HCT116 (cell line): ENCODE results near the gene CPNE2.

Experiments
- ATF3 ChIP-seq: IDR thresholded peaks from 2 replicates; pipeline ENCODE4 v1.6.1; 2012
- CBX3 ChIP-seq: IDR thresholded peaks from 2 replicates; pipeline ENCODE4 v1.6.1; 2012; ENCODE audit warnings: low read depth
- CEBPB ChIP-seq: IDR thresholded peaks from 2 replicates; pipeline ENCODE4 v1.6.1; 2012; ENCODE audit warnings: low read depth
- CTCF ChIP-seq, 3 experiments: fragments of 200-600 bp in 1 of 3; sonication (generic) in 1 of 3; IDR thresholded peaks in 2 of 3; conservative IDR thresholded peaks in 1 of 3; 2 replicates each; pipeline ENCODE4 v1.5.1; 2012 to 2017; ENCODE audit warnings: low read depth in 2 of 3, low read length in 2 of 3, antibody characterized with exemption in 1 of 3, borderline replicate concordance in 1 of 3, control low read depth in 1 of 3, mild to moderate bottlenecking in 1 of 3, mixed read lengths in 1 of 3, mixed run types in 1 of 3, moderate library complexity in 1 of 3; ENCODE audit not compliant: insufficient read depth in 1 of 3
- EZH2phosphoT487 ChIP-seq: fragments of 200-600 bp; IDR thresholded peaks from 2 replicates; pipeline ENCODE4 v1.6.1; 2018; ENCODE audit warnings: antibody characterized with exemption, borderline replicate concordance
- MAX ChIP-seq: IDR thresholded peaks from 2 replicates; pipeline ENCODE4 v1.6.1; 2012
- POLR2A ChIP-seq: IDR thresholded peaks from 2 replicates; pipeline ENCODE4 v1.7.0; 2011; ENCODE audit warnings: borderline replicate concordance; ENCODE audit not compliant: insufficient read depth, insufficient read length; ENCODE audit errors: extremely low read depth
- POLR2AphosphoS5 ChIP-seq: IDR thresholded peaks from 2 replicates; pipeline ENCODE4 v1.6.1; 2011; ENCODE audit warnings: mild to moderate bottlenecking, low read depth, low read length, moderate library complexity
- RAD21 ChIP-seq: IDR thresholded peaks from 2 replicates; pipeline ENCODE4 v1.6.1; 2012; ENCODE audit warnings: low read depth, mild to moderate bottlenecking
- REST ChIP-seq: IDR thresholded peaks from 2 replicates; pipeline ENCODE4 v1.6.1; 2012; ENCODE audit warnings: low read depth
- SIN3A ChIP-seq: IDR thresholded peaks from 2 replicates; pipeline ENCODE4 v1.6.1; 2012; ENCODE audit warnings: low read depth
- TCF7L2 ChIP-seq: IDR thresholded peaks from 2 replicates; pipeline ENCODE4 v1.7.0; 2011; ENCODE audit warnings: borderline replicate concordance, inconsistent platforms; ENCODE audit not compliant: insufficient read depth, insufficient read length; ENCODE audit errors: extremely low read depth
- YY1 ChIP-seq: IDR thresholded peaks from 2 replicates; pipeline ENCODE4 v1.6.1; 2011; ENCODE audit warnings: low read length, low read depth, moderate library complexity, mild to moderate bottlenecking; ENCODE audit not compliant: insufficient replicate concordance; ENCODE audit errors: extremely low read depth
- ZFX ChIP-seq: fragments of 450-650 bp; IDR thresholded peaks from 2 replicates; pipeline ENCODE4 v1.6.1; 2017

GRCh38 chr16:57062329-57062728, 30.1 kb upstream of the CPNE2 start:
- TF ChIP-seq POLR2A (no peak), CEBPB (no peak), CTCF (IDR thresholded peaks at IDR 0.05 in 2 of 3, conservative IDR thresholded peaks at IDR 0.05 in 1 of 3; ENCODE audit: borderline replicate concordance in 1 of 3, insufficient read depth in 1 of 3, low read depth in 2 of 3, low read length in 2 of 3) (no peak), SIN3A (no peak), YY1 (no peak), REST (no peak), RAD21 (no peak), EZH2phosphoT487 (no peak), ATF3 (no peak), ZFX (no peak), MAX (no peak), POLR2AphosphoS5 (no peak), CBX3 (no peak), TCF7L2 (no peak)
